GM18511 (cell line): ENCODE measurements around the gene KIF26B.

Experiments
- ATAC-seq: cut with Tn5 transposase; IDR thresholded peaks from one replicate; pipeline ENCODE4 v1.9.1; 2021; ENCODE audit warnings: mild to moderate bottlenecking, moderate library complexity; ENCODE audit not compliant: unreplicated experiment

KIF26B gene

GRCh38 chr1:245582026-245582425, 427.2 kb downstream of the KIF26B start:
- ATAC-seq = no peak

GRCh38 chr1:245583081-245583480, 428.3 kb downstream of the KIF26B start:
- ATAC-seq = no peak

GRCh38 chr1:245583575-245584330, 429.0 kb downstream of the KIF26B start:
- no peak for ATAC-seq

GRCh38 chr1:245585252-245585959, 430.6 kb downstream of the KIF26B start:
- no peak for ATAC-seq

GRCh38 chr1:245587435-245588115, 432.8 kb downstream of the KIF26B start:
- no peak for ATAC-seq

- no peak for ATAC-seq
Measured at GRCh38 chr1:245588116-245588639, 433.4 kb downstream of the KIF26B start.

- ATAC-seq = no peak
Measured at GRCh38 chr1:245589316-245589715, 434.5 kb downstream of the KIF26B start.

GRCh38 chr1:245589906-245590305, 435.1 kb downstream of the KIF26B start:
- ATAC-seq = no peak

GRCh38 chr1:245590726-245591125, 435.9 kb downstream of the KIF26B start:
- ATAC-seq = no peak

GRCh38 chr1:245591346-245592188, 436.8 kb downstream of the KIF26B start:
- no peak for ATAC-seq

GRCh38 chr1:245592189-245592460, 437.3 kb downstream of the KIF26B start:
- no peak for ATAC-seq

GRCh38 chr1:245598524-245599305, 443.9 kb downstream of the KIF26B start:
- ATAC-seq = no peak

- ATAC-seq = no peak
Measured at GRCh38 chr1:245599371-245600174, 444.8 kb downstream of the KIF26B start.

GRCh38 chr1:245600658-245601057, 445.9 kb downstream of the KIF26B start:
- no peak for ATAC-seq

GRCh38 chr1:245603311-245603865, 448.6 kb downstream of the KIF26B start:
- no peak for ATAC-seq

- no peak for ATAC-seq
Measured at GRCh38 chr1:245604979-245605378, 450.2 kb downstream of the KIF26B start.

GRCh38 chr1:245605480-245606156, 450.8 kb downstream of the KIF26B start:
- ATAC-seq = no peak

GRCh38 chr1:245606157-245606725, 451.5 kb downstream of the KIF26B start:
- ATAC-seq = no peak
